ENCODE data around the gene BPIFB2.
"Not testable (repeated sequence)": the region's sequence is repeated elsewhere in the genome, so short reads cannot be mapped to it uniquely, and the experiment has no call there.

DNA sequence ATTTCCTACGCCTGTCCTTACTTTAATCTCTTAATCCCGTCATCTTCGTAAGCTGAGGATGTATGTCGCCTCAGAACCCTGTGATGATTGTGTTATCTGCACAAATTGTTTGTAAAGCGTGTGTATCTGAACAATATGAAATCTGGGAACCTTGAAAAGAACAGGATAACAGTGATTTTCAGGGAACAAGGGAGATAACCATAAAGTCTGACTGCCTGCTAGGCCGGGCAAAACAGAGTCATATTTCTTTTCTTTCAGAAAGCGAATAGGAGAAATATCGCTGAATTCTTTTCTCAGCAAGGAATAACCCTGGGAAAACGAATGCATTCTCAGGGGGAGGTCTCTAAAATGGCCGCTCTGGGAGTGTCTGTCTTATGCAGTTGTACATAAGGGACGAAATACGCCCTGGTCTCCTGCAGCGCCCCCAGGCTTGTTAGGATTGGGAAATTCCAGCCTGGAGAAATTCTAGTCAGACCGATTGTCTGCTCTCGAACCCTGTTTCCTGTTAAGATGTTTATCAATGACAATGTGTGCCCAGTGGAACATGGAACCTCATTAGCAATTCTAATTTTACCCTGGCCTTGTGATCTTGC, 37.7 kb downstream of the BPIFB2 start:
- not testable (repeated sequence) for TF ChIP-seq POLR2A (IDR thresholded peaks at IDR 0.05; ENCODE audit: low read depth, low read length); POLR2AphosphoS5 (IDR thresholded peaks at IDR 0.05; ENCODE audit: low read depth, low read length); TAF1 (IDR thresholded peaks at IDR 0.05; ENCODE audit: low read depth, low read length); SPI1 (IDR thresholded peaks at IDR 0.05; ENCODE audit: low read depth, low read length); PAX5 (IDR thresholded peaks at IDR 0.05; ENCODE audit: insufficient read depth, low read length, severe bottlenecking); POU2F2 (IDR thresholded peaks at IDR 0.05; ENCODE audit: low read depth, low read length)
